Astrocyte of the cerebellum (primary cell): ENCODE results near the gene HLF.
A peak's percentile ranks its signal among the peaks of the same experiment; 100 is the strongest.

Source experiments
- DNase-seq: peaks from one replicate; pipeline ENCODE4 v3.0.0-alpha.2; 2011; ENCODE audit warnings: low read depth
- H3K4me3 ChIP-seq: 2 replicates; pipeline ENCODE4 v1.5.1; 2011; ENCODE audit warnings: mild to moderate bottlenecking, low read depth, low read length, moderate library complexity
- CTCF ChIP-seq: IDR thresholded peaks from 2 replicates; pipeline ENCODE4 v1.5.1; 2012; ENCODE audit warnings: low read length, low read depth, moderate library complexity, mild to moderate bottlenecking; ENCODE audit errors: missing control alignments
- in situ Hi-C: cut with HindIII; loops from 2 replicates; pipeline ENCODE4 v1.10.0; 2017; ENCODE audit warnings: low sequenced_read_pairs

Gene HLF

DNA sequence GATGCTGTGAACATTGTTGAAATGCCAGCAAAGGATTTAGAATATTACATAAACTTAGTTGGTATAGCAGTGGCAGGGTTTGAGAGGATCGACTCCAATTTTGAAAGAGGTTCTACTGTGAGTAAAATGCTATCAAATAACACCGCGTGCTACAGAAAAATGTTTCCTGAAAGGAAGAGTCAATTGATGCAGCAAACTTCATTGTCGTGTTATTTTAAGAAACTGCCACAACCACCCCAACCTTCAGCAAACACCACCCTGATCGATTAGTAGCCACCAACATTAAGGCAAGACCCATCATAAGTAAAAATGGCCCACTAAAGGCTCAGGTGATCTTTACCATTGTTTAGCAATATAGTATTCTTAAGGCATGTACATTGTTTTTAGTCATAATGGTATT lies 27.3 kb downstream of the HLF start:
- no peak for TF ChIP-seq CTCF
- in situ Hi-C loops: loop anchor here (5.0 kb wide), 1 partner anchor 65 kb away; no protein-coding TSS in a partner anchor
- no peak overlapping the region for H3K4me3 ChIP-seq
- DNase-seq: no peak

GRCh38 chr17:55294042-55294751 lies 29.4 kb downstream of the HLF start:
- TF ChIP-seq CTCF: no peak
- no peak overlapping the region for H3K4me3 ChIP-seq
- in situ Hi-C loops: loop anchor here (5.0 kb wide), 1 partner anchor 63 kb away; no protein-coding TSS in a partner anchor
- no peak for DNase-seq

- peak; percentile 90 for TF ChIP-seq CTCF
- in situ Hi-C loops: no loop called here
- peak; percentile 27 for DNase-seq
- no peak overlapping the region for H3K4me3 ChIP-seq
Observed at GRCh38 chr17:55295411-55296170, 30.8 kb downstream of the HLF start.

- H3K4me3 ChIP-seq: no peak overlapping the region
- in situ Hi-C loops: no loop called here
- DNase-seq: no peak
- TF ChIP-seq CTCF: no peak
Observed at GRCh38 chr17:55296171-55296695, 31.5 kb downstream of the HLF start.

DNA sequence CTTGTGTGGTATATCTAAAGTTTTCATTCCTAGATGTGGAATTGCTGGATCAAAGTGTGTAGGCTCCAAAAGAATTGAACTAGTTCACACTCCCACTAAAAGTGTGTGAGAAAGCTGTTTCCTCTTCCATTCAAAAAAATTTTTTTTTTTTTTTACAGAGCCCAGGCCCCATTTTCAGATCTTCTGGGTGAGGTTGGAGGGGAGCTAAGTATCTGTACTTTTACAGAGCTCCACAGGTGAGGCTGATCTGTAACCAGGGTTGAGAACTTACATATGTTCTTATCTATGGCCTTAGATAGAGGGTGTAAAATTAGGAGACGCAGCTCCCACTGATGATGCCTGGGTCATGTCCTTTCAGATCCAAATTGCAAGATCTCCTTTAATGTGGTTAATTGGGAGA lies 31.9 kb downstream of the HLF start:
- no peak for TF ChIP-seq CTCF
- H3K4me3 ChIP-seq: no peak overlapping the region
- no peak for DNase-seq
- in situ Hi-C loops: no loop called here

DNA sequence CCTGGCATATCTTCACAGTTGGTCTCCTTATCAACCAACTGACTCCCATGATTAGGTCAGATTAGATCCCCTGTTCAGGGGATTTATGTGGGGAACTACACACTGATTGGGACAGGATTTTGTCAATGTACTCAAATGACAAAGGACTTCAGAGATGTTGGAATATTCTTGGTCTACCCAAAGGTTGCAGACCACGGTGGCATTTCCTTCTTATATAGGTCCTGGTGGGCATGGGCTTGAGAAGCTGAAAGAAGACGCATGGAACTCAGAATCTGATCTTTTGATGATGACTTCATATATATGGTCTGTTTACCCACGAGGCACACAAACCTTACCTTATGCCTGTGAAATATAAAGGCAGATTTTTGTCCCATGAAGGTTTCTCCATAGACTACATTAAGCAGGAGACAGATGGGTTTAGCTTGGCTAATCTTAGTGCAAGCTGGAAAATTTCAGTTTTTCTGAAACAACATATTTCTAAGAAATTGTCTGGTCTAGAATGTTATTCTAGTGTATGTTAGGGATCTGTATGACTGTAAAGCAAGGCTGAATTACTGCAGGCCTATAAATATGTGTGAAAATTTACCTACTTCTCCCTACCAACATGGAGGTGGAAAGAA lies 33.5 kb downstream of the HLF start:
- H3K4me3 ChIP-seq: no peak overlapping the region
- in situ Hi-C loops: no loop called here
- no peak for TF ChIP-seq CTCF
- DNase-seq: no peak
